Natural killer cell treated with Interleukin-12 subunit alpha and Interleukin-12 subunit beta and Interleukin-15 and Interleukin-18, amount 100 ng/mL, for 72 hours (primary cell): ENCODE results near the gene BLVRA. TPM values are rescaled to one million over a fixed set of nuclear protein-coding genes. Genes with fewer than 3 reads are reported as not detected.
A peak's percentile ranks its signal among the peaks of the same experiment; 100 is the strongest.
"Not testable (repeated sequence)": the region's sequence is repeated elsewhere in the genome, so short reads cannot be mapped to it uniquely, and the experiment has no call there.

Experiments
- ATAC-seq, 2 donors: fragments of 150-1000 bp; cut with Tn5 transposase in 1 of 2; sonication (Bioruptor Pico), chemical (Tn5 transposase) in 1 of 2; 2 replicates each; pipeline ENCODE4 v1.10.0; 2021
- DNase-seq: peaks from one replicate; pipeline ENCODE4 v3.0.0; 2022; ENCODE audit warnings: low spot score
- H3K27ac Mint-ChIP-seq, 2 donors: 1 replicate in 1 of 2; 2 replicates in 1 of 2; pipeline ENCODE4 v1.8.0; 2022; ENCODE audit warnings: mixed read lengths in 2 of 2, mild to moderate bottlenecking in 1 of 2, moderate library complexity in 1 of 2
- H3K27me3 Mint-ChIP-seq, 2 donors: 1 replicate in 1 of 2; 2 replicates in 1 of 2; pipeline ENCODE4 v1.8.0; 2022; ENCODE audit warnings: mixed read lengths in 2 of 2
- H3K36me3 Mint-ChIP-seq: one replicate; pipeline ENCODE4 v1.8.0; 2022; ENCODE audit warnings: mixed read lengths
- H3K4me1 Mint-ChIP-seq, 2 donors: 1 replicate in 1 of 2; 2 replicates in 1 of 2; pipeline ENCODE4 v1.8.0; 2022; ENCODE audit warnings: low read depth in 2 of 2, mixed read lengths in 2 of 2, mild to moderate bottlenecking in 1 of 2
- H3K4me3 Mint-ChIP-seq: one replicate; pipeline ENCODE4 v1.8.0; 2022; ENCODE audit warnings: mixed read lengths
- H3K9me3 Mint-ChIP-seq: 2 replicates; pipeline ENCODE4 v1.8.0; 2022; ENCODE audit warnings: mixed read lengths
- total RNA-seq, 2 donors: library from RNA; stranded (reverse); gene quantifications; one replicate each; pipeline ENCODE4 v1.2.3, GENCODE V29; 2022

The BLVRA gene
- total RNA-seq, 2 donors from 2014 or later, result 34.6 to 62.0 TPM

DNA sequence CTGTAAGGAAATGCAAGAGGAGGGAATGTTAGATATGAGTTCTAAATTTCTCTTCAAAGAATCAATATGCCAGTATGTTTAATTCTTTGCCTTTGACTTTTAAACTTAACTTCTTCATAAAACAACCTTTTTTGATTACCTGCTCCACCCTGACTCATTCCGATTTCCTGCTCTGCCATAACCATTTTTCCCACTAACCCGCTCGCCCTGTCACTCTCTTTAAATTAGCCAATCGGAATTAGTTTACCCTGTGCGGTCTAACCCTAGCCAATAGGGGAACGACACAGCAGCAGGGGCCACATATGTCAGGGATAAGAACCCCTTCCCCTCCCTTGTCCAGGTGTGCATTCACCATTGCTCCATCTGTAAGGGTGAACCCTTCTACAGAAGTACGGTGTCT is 64.9 kb downstream of the BLVRA start:
- H3K9me3 Mint-ChIP-seq, DNase-seq, H3K4me3 Mint-ChIP-seq, ATAC-seq, H3K36me3 Mint-ChIP-seq, H3K4me1 Mint-ChIP-seq, H3K27ac Mint-ChIP-seq: not testable (repeated sequence)
- H3K27me3 Mint-ChIP-seq, result peaks cover 19 to 38% of the 10 kb centered on the region in 2 donors

DNA sequence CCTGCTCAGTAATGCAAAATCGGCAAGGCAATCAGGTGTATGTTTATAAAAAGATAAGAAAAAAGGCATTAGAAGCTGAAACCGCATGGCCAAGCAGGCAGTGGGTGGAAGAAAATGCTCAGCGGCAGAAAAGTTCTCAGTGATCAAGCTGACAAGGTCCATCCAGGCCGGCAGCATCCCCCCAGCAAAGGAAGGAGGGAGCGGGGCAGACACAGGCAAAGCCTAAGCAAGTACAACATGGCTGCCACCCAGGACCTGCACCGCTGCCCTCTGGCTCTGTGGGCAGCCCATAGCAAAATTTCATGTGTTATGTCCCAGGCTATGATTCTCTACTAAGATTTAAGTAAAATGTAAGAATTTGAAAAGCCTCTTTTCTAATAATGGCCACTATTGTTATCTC is 65.5 kb downstream of the BLVRA start:
- ATAC-seq (no peak), DNase-seq (no peak)
- Mint-ChIP-seq H3K27me3 (peaks cover 22 to 43% of the 10 kb centered on the region in 2 donors), H3K27ac (no peak overlapping the region), H3K4me3 (no peak overlapping the region), H3K9me3 (no peaks in the 10 kb centered on the region), H3K36me3 (no peaks in the 10 kb centered on the region), H3K4me1 (no peaks in the 10 kb centered on the region)

DNA sequence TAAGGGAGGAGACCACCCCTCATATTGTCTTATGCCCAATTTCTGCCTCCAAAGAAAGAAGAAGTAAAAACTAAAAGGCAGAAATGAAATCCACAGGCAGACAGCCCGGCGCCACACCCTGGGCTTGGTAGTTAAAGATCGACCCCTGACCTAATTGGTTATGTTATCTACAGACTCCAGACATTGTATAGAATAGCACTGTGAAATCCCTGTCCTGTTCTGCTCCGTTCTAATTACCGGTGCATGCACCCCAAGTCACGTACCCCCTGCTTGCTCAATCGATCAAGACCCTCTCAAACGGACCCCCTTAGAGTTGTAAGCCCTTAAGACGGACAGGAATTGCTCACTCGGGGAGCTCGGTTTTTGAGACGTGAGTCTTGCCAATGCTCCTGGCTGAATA is 66.0 kb downstream of the BLVRA start:
- not testable (repeated sequence) for ATAC-seq, H3K4me3 Mint-ChIP-seq, H3K4me1 Mint-ChIP-seq, H3K27ac Mint-ChIP-seq, DNase-seq, H3K9me3 Mint-ChIP-seq, H3K36me3 Mint-ChIP-seq
- H3K27me3 Mint-ChIP-seq, result peaks cover 26 to 45% of the 10 kb centered on the region in 2 donors

DNA sequence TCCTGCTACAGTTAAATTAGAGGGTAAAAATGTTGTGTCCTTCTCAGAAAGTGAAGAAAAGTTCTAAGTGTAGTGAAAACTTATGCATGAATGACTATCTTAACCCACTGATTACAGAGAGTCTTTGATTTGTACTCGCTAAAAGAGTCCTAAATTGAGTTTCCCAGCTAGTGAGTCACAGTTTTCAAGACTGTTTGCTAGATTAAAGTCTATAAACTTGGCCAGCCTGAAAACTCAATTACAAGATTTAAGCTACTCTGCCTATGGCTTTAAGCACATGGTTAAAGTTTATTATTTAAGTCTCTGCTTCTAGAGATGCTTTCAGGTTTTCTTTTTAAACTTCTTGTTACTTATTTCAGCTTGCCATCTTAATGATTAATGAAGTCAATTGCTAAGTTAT is 66.5 kb downstream of the BLVRA start:
- H3K4me1 Mint-ChIP-seq, result no peaks in the 10 kb centered on the region
- no peaks in the 10 kb centered on the region for H3K36me3 Mint-ChIP-seq
- no peak for DNase-seq
- no peak overlapping the region for H3K4me3 Mint-ChIP-seq
- H3K9me3 Mint-ChIP-seq, result no peaks in the 10 kb centered on the region
- ATAC-seq, result no peak
- H3K27me3 Mint-ChIP-seq, result peaks cover 24 to 43% of the 10 kb centered on the region in 2 donors
- H3K27ac Mint-ChIP-seq, result no peak overlapping the region

DNA sequence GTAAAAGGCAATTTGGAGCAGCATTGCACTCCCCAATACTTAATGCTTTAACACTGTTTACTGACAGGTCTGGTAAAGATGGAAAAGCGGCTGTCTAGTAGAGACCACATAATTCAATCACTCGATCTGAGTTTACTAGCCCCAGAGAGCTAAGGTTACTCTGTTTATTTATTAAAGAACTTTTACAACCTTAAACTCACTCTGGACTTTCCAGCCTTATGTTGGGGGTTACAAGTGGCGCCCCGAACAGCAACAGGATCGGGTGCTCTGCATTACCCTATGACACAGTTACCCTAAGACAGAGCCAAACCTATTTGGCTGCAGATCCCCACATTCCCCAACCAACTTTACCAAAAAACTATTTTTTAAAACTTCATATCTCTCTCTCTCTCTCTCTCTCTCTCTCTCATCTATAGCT is 66.9 kb downstream of the BLVRA start:
- ATAC-seq, result no peak
- Mint-ChIP-seq H3K4me3 (no peak overlapping the region), H3K36me3 (no peaks in the 10 kb centered on the region), H3K27me3 (peaks cover 24 to 38% of the 10 kb centered on the region in 2 donors), H3K9me3 (no peaks in the 10 kb centered on the region), H3K4me1 (no peaks in the 10 kb centered on the region), H3K27ac (no peak overlapping the region)
- no peak for DNase-seq

DNA sequence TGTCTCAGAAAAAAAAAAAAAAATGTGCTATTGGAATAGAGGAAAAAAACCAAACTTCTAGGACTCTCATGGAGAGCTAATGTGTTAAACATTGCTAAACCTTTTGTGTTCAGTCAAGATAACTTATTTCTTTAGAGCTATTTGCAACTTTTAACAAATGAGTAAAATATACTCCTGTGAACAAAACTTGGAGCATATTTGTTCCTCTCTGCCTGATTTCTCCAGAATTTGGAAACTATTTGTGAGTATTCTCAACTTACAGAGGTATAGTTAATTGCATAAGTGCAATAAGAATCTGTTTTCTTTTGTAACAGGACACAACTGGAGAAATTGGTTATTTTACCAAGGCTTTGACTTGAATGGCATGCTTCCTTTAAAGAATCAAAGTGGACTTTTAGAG is 72.4 kb downstream of the BLVRA start:
- ATAC-seq, H3K27ac Mint-ChIP-seq, H3K9me3 Mint-ChIP-seq, H3K36me3 Mint-ChIP-seq, H3K4me3 Mint-ChIP-seq, DNase-seq: not testable (repeated sequence)
- H3K27me3 Mint-ChIP-seq, result peaks cover 19 to 25% of the 10 kb centered on the region in 2 donors
- H3K4me1 Mint-ChIP-seq, result peaks cover 12 to 16% of the 10 kb centered on the region in 2 donors

GRCh38 chr7:43834463-43835251 is 76.2 kb downstream of the BLVRA start:
- peaks cover 0 to under 1% of the 10 kb centered on the region in 2 donors for H3K27me3 Mint-ChIP-seq
- peak overlapping the region; percentile 81 to 88 for H3K27ac Mint-ChIP-seq
- DNase-seq (peak; percentile 82), ATAC-seq (peak; percentile 76 to 84)
- H3K4me1 Mint-ChIP-seq, result peaks cover 18 to 22% of the 10 kb centered on the region in 2 donors
- H3K36me3 Mint-ChIP-seq, result peaks cover 4% of the 10 kb centered on the region
- H3K9me3 Mint-ChIP-seq, result no peaks in the 10 kb centered on the region
- peak overlapping the region; percentile 79 for H3K4me3 Mint-ChIP-seq

DNA sequence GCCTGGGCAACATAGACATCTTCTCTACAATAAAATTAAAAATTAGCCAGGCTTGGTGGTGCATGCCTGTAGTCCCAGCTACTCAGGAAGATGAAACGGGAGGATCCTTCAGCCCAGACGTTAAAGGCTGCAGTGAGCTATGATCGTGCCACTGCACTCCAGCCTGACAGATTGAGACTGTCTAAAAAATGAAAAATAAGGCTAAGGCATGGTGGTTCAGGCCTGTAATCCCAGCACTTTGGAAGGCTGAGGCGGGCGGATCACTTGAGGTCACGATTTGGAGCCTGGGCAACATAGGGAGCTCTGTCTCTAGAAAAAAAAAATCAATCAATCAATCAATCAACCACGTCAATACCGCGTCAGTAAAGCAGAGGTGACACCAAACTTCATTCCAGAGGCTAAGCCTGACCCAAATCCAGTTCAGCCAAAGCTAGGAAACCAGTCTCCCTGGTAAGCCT is 79.8 kb downstream of the BLVRA start:
- peaks cover 18 to 22% of the 10 kb centered on the region in 2 donors for H3K4me1 Mint-ChIP-seq
- DNase-seq (no peak), ATAC-seq (no peak)
- H3K27ac Mint-ChIP-seq, result peak overlapping the region; percentile 26 to 70
- H3K27me3 Mint-ChIP-seq, result peaks cover 0 to 4% of the 10 kb centered on the region in 2 donors
- peak overlapping the region; percentile 54 for H3K4me3 Mint-ChIP-seq
- no peaks in the 10 kb centered on the region for H3K36me3 Mint-ChIP-seq
- H3K9me3 Mint-ChIP-seq, result no peaks in the 10 kb centered on the region

DNA sequence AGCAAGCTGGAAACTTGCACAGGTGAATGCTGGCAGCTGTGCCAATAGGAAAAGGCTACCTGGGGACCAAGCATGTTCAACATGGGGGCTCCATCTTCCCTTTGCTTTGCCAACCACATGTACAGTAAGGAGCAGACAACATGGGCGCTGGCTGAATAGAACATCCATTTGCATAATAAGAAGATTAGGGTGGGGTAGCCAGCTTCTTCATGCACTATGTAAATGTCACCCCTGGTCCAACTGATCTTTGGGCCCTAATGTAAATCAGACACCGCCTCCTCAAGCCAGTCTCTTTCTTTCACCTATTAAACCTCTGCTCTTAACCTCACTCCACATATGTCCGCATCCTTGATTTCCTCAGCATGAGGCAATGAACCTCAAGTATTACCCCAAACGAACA is 84.8 kb downstream of the BLVRA start:
- Mint-ChIP-seq H3K4me3 (no peak overlapping the region), H3K9me3 (no peaks in the 10 kb centered on the region), H3K27me3 (peaks cover 0 to 4% of the 10 kb centered on the region in 2 donors), H3K36me3 (no peaks in the 10 kb centered on the region), H3K27ac (no peak overlapping the region), H3K4me1 (peaks cover 6 to 7% of the 10 kb centered on the region in 2 donors)
- ATAC-seq (no peak), DNase-seq (no peak)

- ATAC-seq (no peak), DNase-seq (no peak)
- Mint-ChIP-seq H3K4me3 (no peak overlapping the region), H3K4me1 (no peaks in the 10 kb centered on the region), H3K27ac (no peak overlapping the region), H3K36me3 (no peaks in the 10 kb centered on the region), H3K9me3 (no peaks in the 10 kb centered on the region), H3K27me3 (peaks cover 0 to 4% of the 10 kb centered on the region in 2 donors)
Observed at GRCh38 chr7:43844257-43844656, 85.8 kb downstream of the BLVRA start.

- ATAC-seq, result peak in 1 of 2 donors; percentile 45
- Mint-ChIP-seq H3K4me1 (peaks cover 0 to under 1% of the 10 kb centered on the region in 2 donors), H3K36me3 (no peaks in the 10 kb centered on the region), H3K27me3 (peaks cover 0 to 4% of the 10 kb centered on the region in 2 donors), H3K27ac (no peak overlapping the region), H3K4me3 (no peak overlapping the region), H3K9me3 (no peaks in the 10 kb centered on the region)
- DNase-seq, result no peak
Observed at GRCh38 chr7:43844662-43845061, 86.2 kb downstream of the BLVRA start.

GRCh38 chr7:43847496-43847895 is 89.0 kb downstream of the BLVRA start:
- Mint-ChIP-seq H3K4me1 (peaks cover 15 to 18% of the 10 kb centered on the region in 2 donors), H3K27me3 (no peaks in the 10 kb centered on the region), H3K9me3 (no peaks in the 10 kb centered on the region), H3K27ac (no peak overlapping the region), H3K4me3 (no peak overlapping the region), H3K36me3 (no peaks in the 10 kb centered on the region)
- DNase-seq (no peak), ATAC-seq (no peak)

DNA sequence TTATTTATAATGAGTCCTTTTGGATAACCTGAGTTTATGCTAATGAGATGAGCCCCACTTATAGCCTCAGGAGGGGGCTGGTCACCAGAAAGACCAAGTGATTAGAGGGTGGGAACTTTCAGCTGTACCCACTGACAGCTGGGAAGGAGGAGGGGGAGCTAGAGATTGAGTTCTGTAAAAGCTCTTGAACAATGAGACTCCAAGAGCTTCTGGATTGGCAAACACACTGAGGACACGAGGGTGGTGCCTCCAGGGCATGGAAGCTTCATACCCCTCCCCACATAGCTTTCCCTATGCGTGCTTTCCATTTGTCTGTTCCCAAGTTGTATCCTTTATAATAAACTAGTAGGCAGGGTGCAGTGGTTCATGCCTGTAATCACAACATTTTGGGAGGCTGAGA is 90.6 kb downstream of the BLVRA start:
- DNase-seq (no peak), ATAC-seq (no peak)
- no peak overlapping the region for H3K27ac Mint-ChIP-seq
- no peaks in the 10 kb centered on the region for H3K27me3 Mint-ChIP-seq
- peaks cover 15 to 18% of the 10 kb centered on the region in 2 donors for H3K4me1 Mint-ChIP-seq
- H3K4me3 Mint-ChIP-seq, result no peak overlapping the region
- H3K9me3 Mint-ChIP-seq, result no peaks in the 10 kb centered on the region
- no peaks in the 10 kb centered on the region for H3K36me3 Mint-ChIP-seq

- peaks cover 0 to 2% of the 10 kb centered on the region in 2 donors for H3K27me3 Mint-ChIP-seq
- ATAC-seq (peak; percentile 68 to 82), DNase-seq (peak; percentile 70)
- H3K36me3 Mint-ChIP-seq, result no peaks in the 10 kb centered on the region
- no peaks in the 10 kb centered on the region for H3K9me3 Mint-ChIP-seq
- peak overlapping the region; percentile 34 for H3K4me3 Mint-ChIP-seq
- H3K27ac Mint-ChIP-seq, result no peak overlapping the region
- H3K4me1 Mint-ChIP-seq, result peaks cover 15 to 18% of the 10 kb centered on the region in 2 donors
Observed at GRCh38 chr7:43850348-43851116, 92.1 kb downstream of the BLVRA start.
